ENCODE results near the gene MPHOSPH8. TPM values are rescaled to one million over a fixed set of nuclear protein-coding genes. Genes with fewer than 3 reads are reported as not detected.
"Not testable (repeated sequence)": the region's sequence is repeated elsewhere in the genome, so short reads cannot be mapped to it uniquely, and the experiment has no call there.

Gene MPHOSPH8
- total RNA-seq, 4 donors from 2014 or later, result 21.4 to 42.2 (median 26.9) TPM

DNA sequence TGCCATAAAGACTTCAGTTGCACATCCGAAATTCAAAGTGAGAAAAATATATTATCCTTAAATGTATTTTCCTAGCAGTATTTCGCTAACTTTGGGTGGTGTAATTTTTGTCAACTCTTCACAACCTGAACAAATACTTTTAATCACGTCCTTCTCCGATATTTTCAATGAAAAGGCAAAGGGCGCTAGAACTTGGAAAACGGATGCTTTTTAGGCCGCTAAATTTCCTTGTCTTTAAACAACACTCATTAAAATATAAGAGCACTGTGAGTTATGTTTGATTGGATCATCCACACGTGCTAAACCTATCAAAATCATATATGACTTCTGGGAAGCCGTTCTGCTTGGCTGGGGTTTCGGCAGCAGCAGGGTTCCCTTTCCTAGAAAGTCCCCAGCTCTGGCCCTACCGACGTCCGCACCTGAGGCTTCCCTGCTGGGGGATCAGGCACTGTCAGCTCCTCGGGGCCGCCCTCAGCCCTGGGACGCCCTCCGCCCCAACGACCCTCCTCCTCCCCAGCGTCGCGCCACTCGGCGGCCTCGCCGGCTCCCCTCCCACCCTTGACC is 462 bp upstream of the MPHOSPH8 start:
- DNase-seq (ENCODE audit: low spot score) (no peak), ATAC-seq (ENCODE audit: low FRiP score) (no peak)
- TF ChIP-seq, protein P1, sequence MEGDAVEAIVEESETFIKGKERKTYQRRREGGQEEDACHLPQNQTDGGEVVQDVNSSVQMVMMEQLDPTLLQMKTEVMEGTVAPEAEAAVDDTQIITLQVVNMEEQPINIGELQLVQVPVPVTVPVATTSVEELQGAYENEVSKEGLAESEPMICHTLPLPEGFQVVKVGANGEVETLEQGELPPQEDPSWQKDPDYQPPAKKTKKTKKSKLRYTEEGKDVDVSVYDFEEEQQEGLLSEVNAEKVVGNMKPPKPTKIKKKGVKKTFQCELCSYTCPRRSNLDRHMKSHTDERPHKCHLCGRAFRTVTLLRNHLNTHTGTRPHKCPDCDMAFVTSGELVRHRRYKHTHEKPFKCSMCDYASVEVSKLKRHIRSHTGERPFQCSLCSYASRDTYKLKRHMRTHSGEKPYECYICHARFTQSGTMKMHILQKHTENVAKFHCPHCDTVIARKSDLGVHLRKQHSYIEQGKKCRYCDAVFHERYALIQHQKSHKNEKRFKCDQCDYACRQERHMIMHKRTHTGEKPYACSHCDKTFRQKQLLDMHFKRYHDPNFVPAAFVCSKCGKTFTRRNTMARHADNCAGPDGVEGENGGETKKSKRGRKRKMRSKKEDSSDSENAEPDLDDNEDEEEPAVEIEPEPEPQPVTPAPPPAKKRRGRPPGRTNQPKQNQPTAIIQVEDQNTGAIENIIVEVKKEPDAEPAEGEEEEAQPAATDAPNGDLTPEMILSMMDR (IDR thresholded peaks at IDR 0.05), result no peak

DNA sequence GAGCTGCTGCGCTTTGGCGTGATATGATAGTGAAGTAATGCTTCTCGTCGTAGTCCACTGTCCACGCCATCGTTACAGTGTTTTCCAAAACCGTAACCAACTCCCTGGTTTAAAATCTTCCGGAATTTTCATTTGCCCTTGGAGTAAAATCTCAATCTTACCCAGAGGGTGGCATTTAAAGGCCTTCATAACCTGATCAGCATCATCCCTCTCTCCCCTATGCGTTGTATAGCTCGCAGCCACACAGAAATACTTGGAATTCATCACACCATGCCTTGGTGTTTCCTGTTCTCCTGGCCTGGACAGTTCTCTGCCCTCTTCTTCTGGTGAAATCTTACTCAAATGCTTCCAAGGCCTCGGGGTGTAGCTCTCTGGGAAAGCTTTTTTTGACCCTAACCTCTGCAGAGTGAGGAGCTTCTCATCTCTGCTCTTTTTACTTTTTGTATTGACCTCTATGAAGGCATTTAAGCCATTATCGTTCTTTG is 839 bp downstream of the MPHOSPH8 start:
- ATAC-seq (ENCODE audit: low FRiP score) (peak; percentile 45), DNase-seq (ENCODE audit: low spot score) (no peak)
- TF ChIP-seq, protein P1 (IDR thresholded peaks at IDR 0.05), result no peak

DNA sequence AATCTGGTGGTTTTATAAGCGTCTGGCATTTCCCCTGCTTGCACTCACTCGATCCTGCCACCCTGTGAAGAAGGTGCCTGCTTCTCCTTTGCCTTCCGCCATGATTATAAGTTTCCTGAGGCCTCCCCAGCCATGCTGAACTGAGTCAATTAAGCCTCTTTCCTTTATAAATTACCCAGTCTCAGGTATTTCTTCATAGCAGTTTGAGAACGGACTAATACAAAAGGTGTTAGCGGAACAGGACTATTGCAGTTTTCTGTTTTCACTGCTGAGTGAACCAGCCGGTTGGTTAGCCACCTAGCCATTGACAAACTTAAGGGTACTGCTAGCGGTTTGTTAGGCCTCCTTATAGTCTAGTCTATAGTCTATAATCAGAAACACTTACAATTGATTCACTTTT is 2.5 kb downstream of the MPHOSPH8 start:
- ATAC-seq (ENCODE audit: low FRiP score); DNase-seq (ENCODE audit: low spot score): not testable (repeated sequence)

DNA sequence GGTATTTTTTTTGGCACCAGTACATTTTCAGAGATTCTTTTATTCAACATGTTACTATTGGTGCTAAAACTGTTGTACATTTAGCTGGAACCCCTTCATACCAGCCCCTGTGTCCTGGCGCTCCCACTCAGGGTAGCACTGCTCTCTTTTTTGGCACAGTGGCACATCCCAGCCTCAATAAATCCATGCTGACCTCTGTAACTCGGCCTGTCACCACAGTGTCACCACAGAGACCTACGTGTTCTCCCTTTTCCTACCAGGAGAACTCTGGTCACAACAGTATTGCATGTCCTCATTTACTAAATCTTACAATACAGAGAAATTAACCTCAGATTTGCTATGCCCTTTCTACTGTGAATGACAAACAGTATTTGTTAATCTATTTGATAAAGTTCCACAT is 10.2 kb downstream of the MPHOSPH8 start:
- TF ChIP-seq, protein P1 (IDR thresholded peaks at IDR 0.05), result no peak
- ATAC-seq (ENCODE audit: low FRiP score), result no peak

DNA sequence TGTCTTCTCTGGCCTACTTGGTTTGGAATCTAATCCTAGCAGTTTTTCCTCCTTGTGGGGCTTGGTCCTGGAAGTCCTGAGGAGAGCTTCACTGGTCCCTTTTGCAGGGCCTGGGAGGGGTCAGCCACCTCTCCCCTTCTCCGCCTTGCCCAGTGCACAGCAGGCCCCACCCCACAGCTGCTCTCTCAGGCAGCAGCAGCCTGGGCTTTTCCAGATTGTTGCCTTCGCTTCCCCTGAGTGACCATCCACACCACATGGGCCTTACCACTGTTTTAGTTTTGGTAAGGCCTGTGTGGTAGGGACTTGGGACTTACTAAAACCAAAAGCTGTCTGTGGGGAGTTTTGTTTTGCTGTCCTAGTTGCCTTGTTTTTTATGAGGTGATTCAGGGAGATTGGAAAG is 11.5 kb downstream of the MPHOSPH8 start:
- TF ChIP-seq, protein P1 (IDR thresholded peaks at IDR 0.05), result no peak
- ATAC-seq (ENCODE audit: low FRiP score) (no peak), DNase-seq (ENCODE audit: low spot score) (no peak)

More for the DNA sequence above, 10.2 kb downstream of the MPHOSPH8 start:
- DNase-seq (ENCODE audit: low spot score), result no peak

DNA sequence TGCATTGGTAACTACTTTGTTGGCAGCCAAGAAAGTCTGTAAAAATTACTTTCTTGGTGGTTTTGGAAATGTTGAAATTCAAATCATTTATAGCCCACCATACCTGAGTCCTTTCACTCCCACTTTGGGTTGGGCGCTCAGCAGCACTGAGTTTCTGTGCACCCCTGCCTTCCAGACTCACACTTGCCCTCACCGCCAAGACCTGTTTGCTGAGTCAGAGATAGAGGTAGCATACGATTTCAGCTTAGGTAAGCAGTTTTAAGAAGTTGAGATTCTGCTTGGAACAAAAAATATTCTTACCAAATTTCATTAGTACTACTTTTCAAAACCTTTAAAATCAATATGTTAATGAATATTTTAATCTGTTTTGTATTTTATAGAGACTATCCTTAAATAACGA is 12.6 kb downstream of the MPHOSPH8 start:
- TF ChIP-seq, protein P1 (IDR thresholded peaks at IDR 0.05), result no peak
- ATAC-seq (ENCODE audit: low FRiP score) (no peak), DNase-seq (ENCODE audit: low spot score) (no peak)

DNA sequence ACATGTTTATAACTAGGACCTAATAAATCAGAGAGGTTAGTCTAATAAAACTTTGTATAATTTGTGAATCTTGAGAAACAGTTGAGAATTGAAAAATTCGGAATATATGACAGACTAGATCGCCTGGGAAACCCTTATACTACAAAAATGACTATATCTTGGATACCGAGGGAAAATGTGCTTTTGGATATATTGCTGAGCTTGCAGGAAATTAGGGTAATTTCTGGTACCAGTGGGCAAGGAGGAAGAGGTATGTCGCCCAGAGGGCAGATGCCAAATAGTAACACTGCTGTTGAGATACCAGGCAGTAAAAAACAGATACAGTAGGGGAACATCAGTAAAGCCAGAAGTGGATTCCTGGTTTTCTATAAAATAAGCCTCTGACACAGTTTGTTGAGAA is 17.3 kb downstream of the MPHOSPH8 start:
- ATAC-seq (ENCODE audit: low FRiP score) (no peak), DNase-seq (ENCODE audit: low spot score) (no peak)
- TF ChIP-seq, protein P1 (IDR thresholded peaks at IDR 0.05), result no peak

Data from omental fat pad (tissue), 4 donors.